SK-N-SH (cell line): ENCODE results near the gene IL12A.

ENCODE experiments used
- CHD2 ChIP-seq: fragments of 150-350 bp; IDR thresholded peaks from 2 replicates; pipeline ENCODE4 v1.6.1; 2018; ENCODE audit warnings: low read length; ENCODE audit not compliant: partially characterized antibody
- CTCF ChIP-seq: fragments of 200-600 bp; sonication (generic); IDR thresholded peaks from 2 replicates; pipeline ENCODE4 v1.6.1; 2017; ENCODE audit warnings: antibody characterized with exemption, mild to moderate bottlenecking, moderate library complexity
- EZH2phosphoT487 ChIP-seq: fragments of 200-600 bp; sonication (generic); IDR thresholded peaks from 2 replicates; pipeline ENCODE4 v1.6.1; 2017; ENCODE audit warnings: low read depth, mixed run types, mild to moderate bottlenecking, antibody characterized with exemption, moderate library complexity, borderline replicate concordance
- FOXM1 ChIP-seq: IDR thresholded peaks from 2 replicates; pipeline ENCODE4 v1.4.0; 2012; ENCODE audit warnings: low read depth, mild to moderate bottlenecking
- MEF2A ChIP-seq: IDR thresholded peaks from 2 replicates; pipeline ENCODE4 v1.4.0; 2012; ENCODE audit warnings: low read depth, borderline replicate concordance
- NRF1 ChIP-seq: IDR thresholded peaks from 2 replicates; pipeline ENCODE4 v1.6.1; 2012; ENCODE audit warnings: low read depth, mild to moderate bottlenecking, low read length
- RAD21 ChIP-seq: IDR thresholded peaks from 2 replicates; pipeline ENCODE4 v1.6.1; 2012; ENCODE audit warnings: mild to moderate bottlenecking, low read length
- SMC3 ChIP-seq: IDR thresholded peaks from 2 replicates; pipeline ENCODE4 v1.6.1; 2012; ENCODE audit warnings: low read depth, low read length, improper control_type of control experiment
- TEAD4 ChIP-seq: IDR thresholded peaks from 2 replicates; pipeline ENCODE4 v1.4.0; 2012; ENCODE audit warnings: mild to moderate bottlenecking, borderline replicate concordance; ENCODE audit not compliant: insufficient read depth
- USF2 ChIP-seq: fragments of 150-350 bp; IDR thresholded peaks from 2 replicates; pipeline ENCODE4 v1.6.1; 2017; ENCODE audit warnings: antibody characterized with exemption, low read length, low read depth, borderline replicate concordance
- TF ChIP-seq, protein P1 (sequence below): IDR thresholded peaks from 2 replicates; pipeline ENCODE4 v1.4.0; 2012; ENCODE audit warnings: low read depth
- TF ChIP-seq, protein P2 (sequence below): IDR thresholded peaks from 2 replicates; pipeline ENCODE4; 2012
- TF ChIP-seq, protein P3 (sequence below): IDR thresholded peaks from 2 replicates; pipeline ENCODE4 v1.6.1; 2012; ENCODE audit warnings: mild to moderate bottlenecking, low read depth, low read length, moderate library complexity

DNA sequence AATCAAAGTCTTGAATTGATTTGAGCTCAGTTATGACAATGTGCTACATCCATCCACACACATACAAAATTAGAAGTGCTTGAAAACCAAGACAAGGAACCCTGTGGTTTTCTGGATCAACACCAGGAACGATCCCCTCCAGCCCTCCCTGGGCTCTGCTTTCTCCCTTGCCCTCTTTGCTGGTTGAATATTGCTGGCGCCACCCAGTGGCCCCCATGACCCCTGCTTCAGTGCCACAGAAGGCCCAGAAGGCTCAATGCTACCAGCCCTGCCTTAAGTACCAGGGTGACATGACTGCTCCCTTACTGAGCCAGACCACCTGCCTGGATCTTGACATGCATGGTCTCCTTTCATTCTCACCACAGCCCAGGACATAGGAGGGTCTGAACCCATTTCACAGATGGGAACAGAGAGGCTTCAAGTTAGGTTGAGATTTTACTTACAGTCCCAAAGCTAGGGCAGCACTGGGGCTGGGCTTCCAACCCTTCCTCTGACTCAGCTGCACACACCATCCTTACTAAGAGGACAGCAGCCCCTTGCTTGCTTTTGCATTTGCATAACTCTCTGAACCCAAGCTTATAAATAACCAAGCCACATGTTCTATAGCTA lies 15.0 kb downstream of the IL12A start:
- TF ChIP-seq EZH2phosphoT487, result no peak
- no peak for TF ChIP-seq CHD2
- no peak for TF ChIP-seq MEF2A
- peak; percentile 80 for TF ChIP-seq CTCF
- TF ChIP-seq, protein P1, sequence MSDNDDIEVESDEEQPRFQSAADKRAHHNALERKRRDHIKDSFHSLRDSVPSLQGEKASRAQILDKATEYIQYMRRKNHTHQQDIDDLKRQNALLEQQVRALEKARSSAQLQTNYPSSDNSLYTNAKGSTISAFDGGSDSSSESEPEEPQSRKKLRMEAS, result no peak
- TF ChIP-seq, protein P2, sequence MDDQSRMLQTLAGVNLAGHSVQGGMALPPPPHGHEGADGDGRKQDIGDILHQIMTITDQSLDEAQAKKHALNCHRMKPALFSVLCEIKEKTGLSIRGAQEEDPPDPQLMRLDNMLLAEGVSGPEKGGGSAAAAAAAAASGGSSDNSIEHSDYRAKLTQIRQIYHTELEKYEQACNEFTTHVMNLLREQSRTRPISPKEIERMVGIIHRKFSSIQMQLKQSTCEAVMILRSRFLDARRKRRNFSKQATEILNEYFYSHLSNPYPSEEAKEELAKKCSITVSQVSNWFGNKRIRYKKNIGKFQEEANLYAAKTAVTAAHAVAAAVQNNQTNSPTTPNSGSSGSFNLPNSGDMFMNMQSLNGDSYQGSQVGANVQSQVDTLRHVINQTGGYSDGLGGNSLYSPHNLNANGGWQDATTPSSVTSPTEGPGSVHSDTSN, result no peak
- TF ChIP-seq, protein P3, sequence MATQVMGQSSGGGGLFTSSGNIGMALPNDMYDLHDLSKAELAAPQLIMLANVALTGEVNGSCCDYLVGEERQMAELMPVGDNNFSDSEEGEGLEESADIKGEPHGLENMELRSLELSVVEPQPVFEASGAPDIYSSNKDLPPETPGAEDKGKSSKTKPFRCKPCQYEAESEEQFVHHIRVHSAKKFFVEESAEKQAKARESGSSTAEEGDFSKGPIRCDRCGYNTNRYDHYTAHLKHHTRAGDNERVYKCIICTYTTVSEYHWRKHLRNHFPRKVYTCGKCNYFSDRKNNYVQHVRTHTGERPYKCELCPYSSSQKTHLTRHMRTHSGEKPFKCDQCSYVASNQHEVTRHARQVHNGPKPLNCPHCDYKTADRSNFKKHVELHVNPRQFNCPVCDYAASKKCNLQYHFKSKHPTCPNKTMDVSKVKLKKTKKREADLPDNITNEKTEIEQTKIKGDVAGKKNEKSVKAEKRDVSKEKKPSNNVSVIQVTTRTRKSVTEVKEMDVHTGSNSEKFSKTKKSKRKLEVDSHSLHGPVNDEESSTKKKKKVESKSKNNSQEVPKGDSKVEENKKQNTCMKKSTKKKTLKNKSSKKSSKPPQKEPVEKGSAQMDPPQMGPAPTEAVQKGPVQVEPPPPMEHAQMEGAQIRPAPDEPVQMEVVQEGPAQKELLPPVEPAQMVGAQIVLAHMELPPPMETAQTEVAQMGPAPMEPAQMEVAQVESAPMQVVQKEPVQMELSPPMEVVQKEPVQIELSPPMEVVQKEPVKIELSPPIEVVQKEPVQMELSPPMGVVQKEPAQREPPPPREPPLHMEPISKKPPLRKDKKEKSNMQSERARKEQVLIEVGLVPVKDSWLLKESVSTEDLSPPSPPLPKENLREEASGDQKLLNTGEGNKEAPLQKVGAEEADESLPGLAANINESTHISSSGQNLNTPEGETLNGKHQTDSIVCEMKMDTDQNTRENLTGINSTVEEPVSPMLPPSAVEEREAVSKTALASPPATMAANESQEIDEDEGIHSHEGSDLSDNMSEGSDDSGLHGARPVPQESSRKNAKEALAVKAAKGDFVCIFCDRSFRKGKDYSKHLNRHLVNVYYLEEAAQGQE, result no peak
- peak; percentile 72 for TF ChIP-seq RAD21
- peak; percentile 82 for TF ChIP-seq SMC3
- TF ChIP-seq USF2, result no peak
- TF ChIP-seq TEAD4, result no peak
- TF ChIP-seq FOXM1, result no peak
- no peak for TF ChIP-seq NRF1
